Measurements from ENCODE around the gene MUC6. TPM values are rescaled to one million over a fixed set of nuclear protein-coding genes. Genes with fewer than 3 reads are reported as not detected.

Gene MUC6
- polyA plus RNA-seq, 3 donors = 14.8 to 31.8 (median 17.0) TPM

- no peak for DNase-seq (ENCODE audit: extremely low read depth in 1 of 11, low read depth in 9 of 11, low spot score in 4 of 11)
Measured at GRCh38 chr11:1073851-1074243, 37.3 kb upstream of the MUC6 start.

- DNase-seq (ENCODE audit: extremely low read depth in 1 of 11, low read depth in 9 of 11, low spot score in 4 of 11) = peak in 1 of 11 donors; percentile 18
Measured at GRCh38 chr11:1073261-1073724, 36.8 kb upstream of the MUC6 start.

GRCh38 chr11:1072821-1073231, 36.3 kb upstream of the MUC6 start:
- DNase-seq (ENCODE audit: extremely low read depth in 1 of 11, low read depth in 9 of 11, low spot score in 4 of 11) = no peak

- peak in 6 of 11 donors; percentile 28 to 41 (median 32) for DNase-seq (ENCODE audit: extremely low read depth in 1 of 11, low read depth in 9 of 11, low spot score in 4 of 11)
Measured at GRCh38 chr11:1072116-1072820, 35.8 kb upstream of the MUC6 start.

GRCh38 chr11:1071571-1072115, 35.1 kb upstream of the MUC6 start:
- DNase-seq (ENCODE audit: extremely low read depth in 1 of 11, low read depth in 9 of 11, low spot score in 4 of 11) = no peak

GRCh38 chr11:1070594-1071462, 34.3 kb upstream of the MUC6 start:
- DNase-seq (ENCODE audit: extremely low read depth in 1 of 11, low read depth in 9 of 11, low spot score in 4 of 11) = no peak

GRCh38 chr11:1069740-1070139, 33.2 kb upstream of the MUC6 start:
- DNase-seq (ENCODE audit: extremely low read depth in 1 of 11, low read depth in 9 of 11, low spot score in 4 of 11) = no peak

- no peak for DNase-seq (ENCODE audit: extremely low read depth in 1 of 11, low read depth in 9 of 11, low spot score in 4 of 11)
Measured at GRCh38 chr11:1067812-1068496, 31.4 kb upstream of the MUC6 start.

- DNase-seq (ENCODE audit: extremely low read depth in 1 of 11, low read depth in 9 of 11, low spot score in 4 of 11) = no peak
Measured at GRCh38 chr11:1064167-1064566, 27.6 kb upstream of the MUC6 start.

GRCh38 chr11:1062075-1062820, 25.7 kb upstream of the MUC6 start:
- DNase-seq (ENCODE audit: extremely low read depth in 1 of 11, low read depth in 9 of 11, low spot score in 4 of 11) = no peak

GRCh38 chr11:1060852-1061616, 24.5 kb upstream of the MUC6 start:
- no peak for DNase-seq (ENCODE audit: extremely low read depth in 1 of 11, low read depth in 9 of 11, low spot score in 4 of 11)

GRCh38 chr11:1060410-1060809, 23.9 kb upstream of the MUC6 start:
- DNase-seq (ENCODE audit: extremely low read depth in 1 of 11, low read depth in 9 of 11, low spot score in 4 of 11) = no peak

- no peak for DNase-seq (ENCODE audit: extremely low read depth in 1 of 11, low read depth in 9 of 11, low spot score in 4 of 11)
Measured at GRCh38 chr11:1059759-1060158, 23.2 kb upstream of the MUC6 start.

GRCh38 chr11:1057806-1058205, 21.3 kb upstream of the MUC6 start:
- DNase-seq (ENCODE audit: extremely low read depth in 1 of 11, low read depth in 9 of 11, low spot score in 4 of 11) = no peak

- DNase-seq (ENCODE audit: extremely low read depth in 1 of 11, low read depth in 9 of 11, low spot score in 4 of 11) = no peak
Measured at GRCh38 chr11:1055990-1056771, 19.7 kb upstream of the MUC6 start.

- DNase-seq (ENCODE audit: extremely low read depth in 1 of 11, low read depth in 9 of 11, low spot score in 4 of 11) = no peak
Measured at GRCh38 chr11:1055109-1055703, 18.7 kb upstream of the MUC6 start.
